A204.1 (cell line): ENCODE data around the gene RAB3IL1.

Experiments
- FAIRE-seq: peaks from 2 replicates; lab custom pipeline; 2012; peaks lifted over from hg19 to GRCh38; lab: Jason Lieb, UNC

RAB3IL1 gene

GRCh38 chr11:61918938-61919704, 1.8 kb upstream of the RAB3IL1 start:
- no peak for FAIRE-seq

DNA sequence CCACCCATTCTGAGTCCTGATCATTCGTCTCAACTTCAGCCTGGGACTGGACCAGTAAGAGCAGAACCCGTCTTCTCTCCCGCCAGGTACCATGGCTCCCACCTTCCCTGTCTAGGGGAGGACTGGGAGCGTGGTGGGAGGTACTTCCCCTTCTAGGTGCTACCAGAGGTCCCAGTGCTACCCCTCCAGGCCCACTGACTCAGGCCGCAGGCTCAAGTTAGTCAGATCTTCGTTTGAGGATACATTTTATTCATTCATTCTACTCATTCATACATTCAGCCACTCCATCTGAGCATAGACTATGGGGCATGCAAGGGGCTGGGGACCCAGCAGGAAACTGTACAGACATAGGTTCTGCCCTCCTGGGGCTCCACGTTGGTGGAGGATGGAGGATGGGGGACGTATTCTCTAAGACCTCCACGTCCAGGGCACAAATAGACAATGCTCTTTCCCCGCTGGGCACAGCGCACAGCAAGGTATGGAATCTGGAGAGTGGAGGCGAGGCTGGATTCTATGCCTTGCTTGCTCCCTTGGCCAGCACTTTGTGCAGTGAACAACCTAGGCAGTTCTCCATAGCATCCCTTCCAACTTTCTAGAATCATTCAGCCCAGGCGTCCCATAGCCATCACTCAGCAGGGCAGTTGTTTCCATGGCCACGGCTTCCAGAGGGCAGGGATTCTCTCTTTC, 1.0 kb upstream of the RAB3IL1 start:
- no peak for FAIRE-seq

DNA sequence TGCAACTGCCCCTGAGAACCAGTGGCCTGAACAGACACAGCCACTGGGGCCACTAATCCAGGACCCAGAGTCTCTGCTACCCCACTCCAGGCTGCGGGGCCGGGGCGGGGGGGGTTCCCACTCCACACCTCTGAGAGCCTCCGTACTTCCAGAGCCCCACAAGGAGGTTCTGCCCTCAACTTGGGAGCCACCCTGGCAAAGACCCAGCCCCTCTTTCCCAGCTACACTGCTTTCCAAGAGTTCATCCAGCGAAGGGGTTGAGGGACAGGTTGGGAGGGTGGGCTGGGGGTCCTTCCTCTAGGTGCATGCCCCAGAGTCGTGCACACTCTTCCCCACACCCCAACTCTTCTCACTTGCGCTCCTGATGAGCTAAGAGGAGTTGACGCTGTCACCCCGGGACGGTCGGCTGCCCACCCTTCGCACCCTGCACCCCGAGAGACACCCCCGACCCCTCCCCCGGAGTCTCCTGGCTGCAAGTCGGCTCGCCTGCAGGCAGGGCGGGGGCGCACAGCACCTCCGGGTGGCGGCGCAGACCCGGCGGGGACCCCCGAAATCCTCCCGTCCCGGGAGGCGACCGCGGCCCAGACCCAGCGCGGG, 531 bp downstream of the RAB3IL1 start:
- no peak for FAIRE-seq

DNA sequence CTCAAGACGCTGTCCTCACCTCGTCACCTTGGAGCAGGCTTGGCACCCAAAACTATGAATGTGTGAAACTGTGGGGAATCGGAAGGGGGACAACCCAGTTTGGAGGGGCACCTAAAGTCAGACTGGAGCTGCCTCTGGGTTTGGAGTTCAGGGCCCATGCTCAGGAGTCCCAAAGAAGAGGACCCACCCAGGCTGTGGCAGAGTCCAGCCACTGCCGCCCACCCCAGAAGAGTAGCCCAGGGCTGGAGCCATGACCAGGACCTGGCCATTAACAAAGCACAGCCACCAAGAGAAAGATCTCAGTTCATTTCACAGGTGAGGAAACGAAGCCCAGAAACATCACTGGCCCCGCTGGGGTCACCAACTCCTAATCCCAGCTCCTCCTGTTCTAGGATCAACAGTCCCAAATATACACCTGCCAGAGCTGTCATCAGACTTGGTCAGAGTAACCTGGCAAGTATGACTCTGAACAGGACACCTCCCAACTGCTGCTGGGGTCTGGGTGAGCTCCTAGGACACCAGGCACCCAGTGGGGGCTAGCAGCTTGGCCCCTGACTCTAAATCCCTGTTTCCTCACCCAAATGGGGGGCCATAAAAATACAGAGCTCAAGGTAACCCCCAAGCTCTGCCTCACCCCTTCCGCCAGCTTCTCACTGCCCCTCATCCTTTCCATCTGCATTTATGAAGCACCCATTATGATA, 2.7 kb downstream of the RAB3IL1 start:
- FAIRE-seq = no peak

DNA sequence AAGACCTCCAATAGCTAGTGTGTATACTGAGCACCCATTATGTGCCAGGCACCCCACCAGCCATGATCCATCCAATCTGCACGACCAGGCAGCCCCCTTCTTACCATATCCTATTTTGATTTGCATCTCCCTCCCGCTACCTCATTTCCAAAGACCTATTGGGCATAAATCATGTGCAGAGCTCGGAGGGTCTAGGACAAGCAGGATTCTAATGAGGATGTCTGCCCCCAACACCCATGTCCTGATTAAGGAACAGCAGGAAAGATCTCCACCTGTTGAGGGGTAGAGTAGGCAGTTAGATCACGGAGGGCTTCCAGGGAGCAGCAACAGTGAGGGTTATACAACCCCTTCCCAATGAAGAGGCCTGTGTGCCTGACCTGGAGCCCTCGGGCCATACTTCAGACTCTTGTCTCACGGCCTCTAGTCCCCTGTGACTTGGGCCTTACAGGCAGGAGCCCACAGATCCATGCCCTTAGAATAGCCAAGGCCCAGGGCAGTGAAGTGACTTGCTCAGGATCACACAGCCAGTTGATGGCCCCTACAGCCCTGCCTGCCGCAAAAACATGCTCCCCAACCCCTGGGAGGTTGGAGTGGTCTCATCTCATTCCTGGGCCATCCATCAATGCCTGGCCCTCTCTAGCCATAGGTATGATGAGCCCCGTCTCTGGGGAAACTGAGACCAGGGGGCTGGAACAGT, 3.5 kb downstream of the RAB3IL1 start:
- no peak for FAIRE-seq

GRCh38 chr11:61912991-61913698, 4.2 kb downstream of the RAB3IL1 start:
- no peak for FAIRE-seq

DNA sequence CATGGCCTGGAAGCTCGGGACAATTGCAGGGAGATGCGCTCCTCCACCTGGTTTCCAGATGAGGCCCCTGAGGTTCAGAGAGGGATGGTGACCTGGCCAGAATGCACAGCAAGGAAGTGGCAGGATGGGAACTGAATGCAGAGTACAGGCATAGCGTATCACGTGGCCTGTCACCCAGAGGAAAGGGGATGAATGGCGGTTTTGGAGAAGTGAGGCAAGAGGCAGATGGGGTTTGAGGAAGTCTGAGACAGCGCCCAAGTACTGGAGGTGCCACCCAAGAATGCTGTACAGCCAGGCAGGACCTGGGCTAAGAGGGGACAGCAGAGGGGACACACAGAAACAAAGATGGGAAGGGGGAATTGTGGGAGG, 4.9 kb downstream of the RAB3IL1 start:
- FAIRE-seq = no peak

DNA sequence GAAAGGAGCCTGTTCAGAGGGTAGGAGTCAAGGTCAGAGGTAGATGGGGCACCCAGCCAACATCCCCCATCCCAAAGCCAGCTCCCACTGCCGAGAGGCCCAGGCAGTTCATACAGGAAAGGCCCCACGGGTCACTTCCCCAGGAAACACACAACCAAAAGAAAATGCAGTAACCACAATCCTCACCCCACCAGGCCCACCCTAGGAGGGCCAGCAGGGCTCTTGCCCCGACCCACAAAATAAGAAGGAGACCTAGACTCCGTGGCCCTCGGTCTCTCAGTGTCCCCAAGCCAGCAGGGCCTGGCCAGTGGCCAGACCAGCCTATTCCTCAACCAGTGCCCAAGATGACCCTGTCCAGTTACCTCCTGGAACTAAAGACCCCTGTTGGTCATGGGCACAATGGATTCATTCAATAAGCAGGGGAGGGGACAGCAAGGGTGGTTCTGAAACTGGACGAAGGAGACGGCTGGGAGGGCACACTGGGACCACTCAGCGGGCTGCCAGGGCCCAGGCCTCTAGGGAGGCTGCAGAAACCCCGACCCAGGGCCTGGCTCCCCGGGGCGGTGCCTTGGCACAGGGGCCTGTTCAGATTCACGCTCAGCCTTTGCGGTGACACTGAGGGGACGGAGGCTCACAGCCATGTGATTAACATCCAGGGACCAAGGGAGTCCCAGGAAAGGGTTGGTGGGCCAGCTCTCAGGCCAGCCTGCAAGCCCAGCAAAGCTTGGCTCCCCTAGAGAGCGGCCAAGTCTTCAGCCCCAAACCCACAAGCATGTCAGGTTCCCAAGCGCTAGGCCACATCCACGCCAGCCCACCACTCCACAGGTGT, 5.5 kb downstream of the RAB3IL1 start:
- FAIRE-seq = no peak

GRCh38 chr11:61911128-61911700, 6.2 kb downstream of the RAB3IL1 start:
- FAIRE-seq = no peak

GRCh38 chr11:61910187-61911127, 6.9 kb downstream of the RAB3IL1 start:
- FAIRE-seq = no peak

GRCh38 chr11:61908730-61909316, 8.5 kb downstream of the RAB3IL1 start:
- FAIRE-seq = no peak

DNA sequence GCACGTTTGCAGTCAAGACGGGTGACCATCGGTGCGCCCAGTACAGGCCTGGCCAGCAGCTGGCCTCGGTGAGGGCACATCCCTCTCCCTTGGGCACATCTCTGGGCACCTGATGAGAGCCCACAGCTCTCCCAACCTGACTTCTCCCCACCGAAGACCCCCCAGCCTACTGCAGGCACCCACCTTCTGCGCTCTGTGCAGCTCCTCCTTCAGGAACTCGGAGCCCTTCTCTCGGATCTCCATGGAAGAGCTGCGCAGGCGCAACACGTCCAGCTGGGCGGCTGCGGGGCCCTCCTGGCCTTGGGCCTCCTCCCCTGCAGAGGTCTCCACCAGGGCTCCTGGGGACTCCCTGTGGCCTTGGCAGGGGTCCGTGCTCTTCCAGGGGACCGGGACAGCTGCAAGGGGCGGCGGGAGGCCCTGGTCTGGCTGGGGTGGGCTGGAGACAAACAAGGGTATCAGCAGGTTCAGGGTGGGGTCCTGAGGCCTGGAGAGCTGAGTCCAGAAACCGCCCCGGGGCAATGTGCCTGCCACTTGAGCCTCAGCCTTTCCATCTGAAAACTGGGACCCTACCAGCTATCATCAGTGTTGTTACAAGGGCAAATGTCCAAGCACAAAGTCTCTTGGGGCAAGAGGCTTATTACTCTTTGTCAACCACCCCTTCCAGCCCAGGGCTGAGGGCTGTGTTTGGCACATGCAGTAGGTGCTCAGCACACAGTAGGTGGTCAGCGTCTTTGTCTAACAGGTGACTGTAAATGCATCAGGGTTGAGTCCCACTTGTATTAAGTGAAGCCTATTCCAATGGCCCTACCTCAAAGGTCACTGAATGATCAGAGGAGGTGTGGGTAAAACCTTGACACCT, 9.3 kb downstream of the RAB3IL1 start:
- FAIRE-seq = no peak

GRCh38 chr11:61907282-61907681, 10.1 kb downstream of the RAB3IL1 start:
- FAIRE-seq = no peak

DNA sequence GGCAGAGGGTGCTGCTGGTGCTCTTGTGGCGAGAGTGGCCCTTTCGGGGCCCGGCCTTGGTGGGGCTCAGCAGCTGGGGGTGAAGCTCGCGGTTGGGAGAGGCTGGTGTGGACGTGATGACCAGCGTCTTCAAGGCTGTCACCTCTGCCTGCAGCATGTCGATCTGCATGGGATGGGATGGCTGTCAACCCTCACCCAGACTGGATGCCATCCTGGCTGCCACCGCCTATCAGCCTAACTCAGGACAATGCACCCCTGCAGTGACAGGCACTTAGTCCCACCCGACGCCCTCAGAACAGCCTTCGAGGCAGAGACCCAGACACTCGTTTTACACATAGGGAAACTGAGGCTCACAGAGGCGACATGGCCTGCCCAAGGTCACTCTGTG, 10.8 kb downstream of the RAB3IL1 start:
- no peak for FAIRE-seq

- FAIRE-seq = no peak
These were observed 11.4 kb downstream of the RAB3IL1 start for GRCh38 chr11:61905801-61906521.

DNA sequence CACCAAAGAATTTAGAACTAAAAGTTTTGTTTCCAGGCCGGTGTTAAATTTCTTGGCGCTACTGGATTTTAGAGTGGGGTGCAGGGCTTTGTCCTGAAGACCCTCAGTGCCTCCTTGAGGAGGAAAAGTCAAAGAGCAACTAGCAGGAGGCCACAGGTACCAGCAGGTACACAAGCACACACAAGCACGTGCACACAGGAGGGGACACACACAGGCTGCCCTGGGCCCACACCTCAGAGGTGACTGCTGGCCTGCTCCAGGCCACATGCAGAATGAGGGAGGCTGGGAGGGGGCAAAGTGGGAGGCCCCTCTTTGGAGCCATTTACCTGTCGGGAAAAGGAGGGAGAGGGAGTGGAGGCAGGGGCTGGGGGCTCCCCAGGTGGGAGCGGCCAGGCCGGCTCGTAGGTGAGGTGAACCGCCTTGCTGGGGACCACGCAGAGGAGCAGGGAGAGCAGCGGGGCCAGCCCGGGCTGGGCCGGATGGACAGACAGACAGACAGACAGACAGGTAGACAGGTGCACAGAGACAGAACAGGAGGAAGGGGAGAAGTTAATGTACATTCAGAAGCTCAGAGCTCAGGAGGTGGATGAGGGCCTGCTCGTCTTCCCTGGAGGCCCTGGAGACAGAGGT, 12.2 kb downstream of the RAB3IL1 start:
- FAIRE-seq = no peak
